GM18508 (cell line): ENCODE measurements around the gene NEUROD1.
"Not testable (repeated sequence)": the region's sequence is repeated elsewhere in the genome, so short reads cannot be mapped to it uniquely, and the experiment has no call there.

Experiments
- ATAC-seq: cut with Tn5 transposase; IDR thresholded peaks from one replicate; pipeline ENCODE4 v1.9.1; 2021; ENCODE audit warnings: moderate number of reproducible peaks; ENCODE audit not compliant: insufficient read depth, unreplicated experiment

The NEUROD1 gene

DNA sequence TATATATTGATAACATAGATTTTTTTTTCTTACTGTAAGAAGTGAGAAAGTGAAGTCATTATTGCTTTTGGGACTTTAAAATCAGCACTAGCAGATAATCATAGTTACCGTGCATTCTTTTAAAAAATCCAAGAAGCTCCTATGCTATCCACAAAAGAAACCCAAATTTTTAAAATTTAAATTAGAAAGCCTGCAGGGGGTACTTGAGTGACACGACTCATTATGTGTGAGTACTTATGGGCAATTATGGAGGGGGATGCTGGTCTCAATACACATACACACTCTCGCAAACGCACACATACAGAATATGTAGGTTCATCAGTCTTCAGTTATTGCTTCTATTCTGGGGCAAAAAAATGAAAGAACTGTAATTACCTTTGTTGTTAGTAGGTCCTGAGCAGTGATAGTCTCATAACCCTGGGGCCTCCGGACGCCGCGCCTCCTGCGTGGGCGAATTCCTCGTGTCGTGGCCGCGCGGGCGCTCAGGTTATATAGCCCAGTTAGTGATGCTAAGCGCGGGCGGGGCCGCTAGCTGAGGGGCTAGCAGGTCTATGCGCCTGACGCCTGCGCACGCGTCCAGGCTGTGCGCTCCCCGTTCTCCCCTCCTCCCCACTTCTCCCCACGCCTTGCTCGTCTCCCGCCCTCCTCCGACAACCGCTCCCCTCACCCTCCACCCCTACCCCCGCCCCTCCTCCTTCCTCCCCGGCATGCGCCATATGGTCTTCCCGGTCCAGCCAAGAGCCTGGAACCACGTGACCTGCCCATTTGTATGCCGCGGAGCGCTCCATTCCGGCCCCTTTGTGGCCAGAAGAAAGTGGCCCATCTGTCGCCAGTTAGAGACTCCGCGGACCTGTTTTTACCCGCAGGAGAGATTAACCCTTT lies at the start of gene NEUROD1:
Gene NEUROD1 (minus strand): TSS at position 463 of the 882 bp plus-strand sequence. CDS start 1,657 bp downstream, outside the sequence.
- no peak for ATAC-seq

DNA sequence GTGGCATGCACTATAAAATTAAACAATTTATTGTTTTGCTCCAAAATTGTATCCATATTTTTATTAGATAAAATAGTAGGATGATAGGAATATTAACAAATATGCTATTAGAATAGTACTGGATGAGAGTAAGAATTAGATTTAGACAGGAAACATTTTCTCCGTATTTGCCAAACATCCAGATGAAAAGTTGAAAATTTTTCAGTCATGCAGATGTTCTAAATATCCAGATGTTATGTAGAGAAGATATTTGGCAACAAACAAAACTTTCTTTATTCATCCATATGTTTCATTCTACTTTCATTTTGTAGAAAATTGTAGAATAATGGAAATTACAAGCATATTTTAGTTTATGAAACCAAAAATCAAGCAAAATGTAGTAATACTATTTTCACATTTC lies 45.2 kb upstream of the NEUROD1 start:
- no peak for ATAC-seq

DNA sequence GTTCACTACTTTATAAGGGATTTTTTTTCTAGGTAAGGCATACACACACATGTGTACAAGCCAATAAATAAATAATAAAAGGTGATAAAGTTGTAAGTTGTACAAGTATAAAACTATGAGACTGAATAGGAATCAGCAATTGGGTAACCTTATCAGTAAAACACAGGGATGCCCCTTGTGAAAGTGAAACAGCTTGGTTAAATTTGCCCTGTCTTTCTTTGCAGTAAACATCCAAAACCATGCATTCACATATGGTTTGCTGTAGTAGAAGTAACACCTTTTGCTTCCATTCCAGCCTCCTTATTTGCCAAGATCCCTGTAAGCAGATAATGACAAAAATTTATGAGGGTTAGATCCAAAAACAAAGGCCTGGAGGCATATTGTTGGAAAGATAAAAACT lies 44.3 kb upstream of the NEUROD1 start:
- ATAC-seq = no peak

DNA sequence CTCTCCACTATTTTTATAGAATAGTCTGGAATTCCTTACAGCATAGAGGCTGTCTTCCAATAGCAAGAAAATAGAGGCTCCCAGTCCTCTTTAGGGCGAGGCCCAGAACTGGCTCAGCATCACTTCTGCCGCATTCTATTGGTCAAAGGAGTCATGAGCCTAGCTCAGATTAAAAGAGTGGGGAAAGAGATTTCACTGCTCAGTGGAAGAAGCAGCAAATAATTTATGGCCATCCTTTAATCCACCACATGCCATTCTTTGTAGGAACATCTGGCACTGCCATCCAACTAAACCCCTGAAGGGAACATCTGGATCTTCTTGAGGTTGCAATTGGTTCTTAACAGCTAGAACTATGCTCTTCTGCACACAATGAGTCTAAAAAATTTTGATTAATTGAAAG lies 43.4 kb upstream of the NEUROD1 start:
- ATAC-seq = no peak

DNA sequence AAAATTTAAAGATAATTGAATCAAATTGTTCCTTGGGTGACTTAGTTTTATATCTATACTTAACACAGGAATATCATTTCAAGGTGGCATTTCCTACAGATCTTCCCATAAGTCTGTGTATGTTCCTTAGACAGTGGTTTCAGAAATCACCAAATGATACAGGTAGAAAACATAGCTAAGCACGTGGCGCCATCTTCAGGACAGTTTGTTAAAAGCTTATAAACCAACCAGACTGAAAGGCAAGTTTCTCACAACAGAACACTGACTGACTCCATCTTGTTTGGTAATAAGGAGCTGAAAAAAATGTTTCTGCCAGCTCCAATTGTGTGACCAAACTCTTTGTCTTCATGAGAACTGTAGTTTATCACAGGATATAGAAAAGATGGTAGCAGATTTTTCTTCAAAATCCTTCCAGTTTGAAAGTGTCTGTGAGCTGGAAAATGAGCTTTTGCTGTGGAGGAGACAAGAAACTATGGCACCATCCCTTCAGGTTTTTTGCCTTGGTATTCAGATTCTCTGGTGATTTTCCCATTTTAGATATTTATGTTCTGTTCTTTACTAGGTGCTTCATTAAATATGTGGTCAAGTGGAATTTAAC lies 34.8 kb upstream of the NEUROD1 start:
- no peak for ATAC-seq

DNA sequence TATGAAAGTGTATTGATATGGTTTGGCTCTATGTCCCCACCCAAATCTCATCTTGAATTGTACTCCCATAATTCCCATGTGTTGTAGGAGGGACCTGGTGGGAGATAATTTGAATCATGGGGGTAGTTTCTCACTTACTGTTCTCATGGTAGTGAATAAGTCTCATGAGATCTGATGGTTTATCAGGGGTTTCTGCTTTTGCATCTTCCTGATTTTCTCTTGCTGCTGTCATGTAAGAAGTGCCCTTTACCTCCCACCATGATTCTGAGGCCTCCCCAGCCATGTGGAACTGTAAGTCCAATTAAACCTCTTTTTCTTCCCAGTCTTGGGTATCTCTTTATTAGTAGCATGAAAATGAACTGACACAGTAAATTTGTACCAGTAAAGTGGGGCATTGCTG lies 30.7 kb upstream of the NEUROD1 start:
- ATAC-seq = not testable (repeated sequence)

DNA sequence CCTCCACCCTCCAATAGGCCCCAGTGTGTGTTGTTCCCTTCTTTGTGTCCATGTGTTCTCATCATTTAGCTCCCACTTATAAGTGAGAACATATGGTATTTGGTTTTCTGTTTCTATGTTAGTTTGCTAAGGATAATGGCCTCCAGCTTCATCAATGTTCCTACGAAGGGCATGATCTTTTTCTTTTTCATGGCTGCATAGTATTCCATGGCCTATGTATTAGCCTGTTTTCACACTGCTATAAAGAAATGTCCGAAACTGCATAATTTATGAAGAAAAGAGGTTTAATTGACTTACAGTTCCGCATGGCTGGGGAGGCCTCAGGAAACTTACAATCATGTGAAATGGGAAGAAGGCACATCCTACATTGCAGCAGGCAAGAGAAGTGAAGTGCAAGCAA lies 22.2 kb upstream of the NEUROD1 start:
- ATAC-seq = not testable (repeated sequence)

DNA sequence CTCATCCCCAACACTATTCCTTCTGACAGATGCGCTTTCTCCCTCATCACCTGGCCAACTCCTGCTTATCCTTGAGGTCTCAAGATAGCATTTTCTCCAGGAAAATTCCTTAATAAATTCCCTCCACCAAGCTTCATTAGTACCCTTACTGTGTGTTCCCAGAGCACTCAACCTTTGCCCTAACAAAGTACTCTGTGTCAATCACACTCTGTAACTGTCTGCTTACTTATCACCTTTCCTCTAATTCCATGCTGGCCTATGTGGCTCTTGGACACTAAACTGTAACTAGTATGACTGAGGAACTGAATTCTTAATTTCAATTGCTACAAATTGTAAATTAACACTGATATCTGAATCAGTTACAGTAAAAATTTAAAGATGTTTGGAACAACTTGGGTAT lies 17.9 kb upstream of the NEUROD1 start:
- no peak for ATAC-seq

DNA sequence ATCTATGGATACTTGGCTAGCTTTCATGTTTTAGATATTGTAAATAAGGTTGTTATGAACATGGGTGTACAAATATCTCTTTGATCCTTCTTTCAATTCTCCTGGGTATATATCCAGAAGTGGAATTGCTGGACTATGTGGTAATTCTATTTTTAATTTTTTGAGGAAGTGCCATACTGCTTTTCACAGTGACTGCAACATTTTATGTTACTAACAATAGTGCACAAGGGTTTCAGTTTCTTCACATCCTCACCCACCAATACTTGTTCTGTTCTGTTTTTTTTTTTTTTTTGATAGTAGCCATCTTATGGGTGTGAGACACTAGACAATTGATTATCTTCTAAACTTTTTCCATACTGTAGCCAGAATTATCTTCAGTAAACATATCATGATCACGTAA lies 17.3 kb upstream of the NEUROD1 start:
- no peak for ATAC-seq

DNA sequence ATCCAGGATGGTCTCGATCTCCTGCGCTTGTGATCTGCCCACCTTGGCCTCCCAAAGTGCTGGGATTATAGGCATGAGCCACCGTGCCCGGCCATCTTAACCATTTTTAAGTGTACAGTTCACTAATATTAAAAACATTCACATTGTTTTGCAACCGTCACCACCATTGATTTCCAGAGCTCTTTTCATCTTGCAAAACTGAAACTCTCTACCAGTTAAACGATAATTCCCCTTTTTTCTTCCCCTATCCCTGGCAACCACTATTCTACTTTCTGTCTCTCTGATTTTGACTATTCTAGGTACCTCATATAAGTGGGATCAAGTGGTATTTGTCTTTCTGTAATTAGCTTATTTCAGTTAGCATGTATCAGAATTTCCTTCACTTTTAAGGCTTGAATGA lies 16.8 kb upstream of the NEUROD1 start:
- no peak for ATAC-seq

DNA sequence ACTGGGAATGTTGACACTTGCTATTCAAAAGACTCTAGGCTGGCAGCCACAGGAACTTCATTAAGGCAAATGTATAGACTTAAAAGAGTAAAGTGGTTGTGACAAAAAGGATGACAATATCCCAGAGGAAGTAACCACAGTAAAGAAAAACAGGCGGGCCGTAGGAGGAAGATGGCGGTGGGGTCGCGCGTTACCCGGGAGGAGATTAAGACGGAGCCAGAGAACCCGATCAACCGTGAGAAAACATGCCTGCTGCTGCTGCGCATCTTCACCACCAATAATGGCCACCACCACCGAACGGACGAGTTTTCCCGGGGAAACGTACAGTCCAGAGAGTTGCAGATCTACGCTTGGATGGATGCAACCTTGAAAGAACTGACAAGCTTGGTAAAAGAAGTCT lies 14.0 kb upstream of the NEUROD1 start:
- ATAC-seq = no peak

DNA sequence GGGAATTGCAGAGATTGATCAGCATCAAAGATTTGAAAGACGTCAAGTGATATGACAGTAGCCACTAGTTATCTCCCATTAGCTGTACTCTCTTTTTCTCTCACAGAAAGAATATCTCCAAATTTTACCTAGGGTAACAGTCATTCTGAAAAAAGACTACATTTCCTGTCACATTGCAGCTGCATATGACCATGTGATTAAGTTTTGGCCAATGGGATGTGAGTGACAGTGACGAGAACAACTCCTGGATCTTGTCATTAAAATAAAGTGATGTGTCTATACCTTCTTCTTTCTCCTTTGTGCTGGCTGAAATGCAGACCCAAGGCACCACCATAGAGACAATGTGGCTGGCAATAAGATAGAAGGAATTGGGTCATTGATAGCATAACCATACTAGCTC lies 10.5 kb upstream of the NEUROD1 start:
- ATAC-seq = no peak

DNA sequence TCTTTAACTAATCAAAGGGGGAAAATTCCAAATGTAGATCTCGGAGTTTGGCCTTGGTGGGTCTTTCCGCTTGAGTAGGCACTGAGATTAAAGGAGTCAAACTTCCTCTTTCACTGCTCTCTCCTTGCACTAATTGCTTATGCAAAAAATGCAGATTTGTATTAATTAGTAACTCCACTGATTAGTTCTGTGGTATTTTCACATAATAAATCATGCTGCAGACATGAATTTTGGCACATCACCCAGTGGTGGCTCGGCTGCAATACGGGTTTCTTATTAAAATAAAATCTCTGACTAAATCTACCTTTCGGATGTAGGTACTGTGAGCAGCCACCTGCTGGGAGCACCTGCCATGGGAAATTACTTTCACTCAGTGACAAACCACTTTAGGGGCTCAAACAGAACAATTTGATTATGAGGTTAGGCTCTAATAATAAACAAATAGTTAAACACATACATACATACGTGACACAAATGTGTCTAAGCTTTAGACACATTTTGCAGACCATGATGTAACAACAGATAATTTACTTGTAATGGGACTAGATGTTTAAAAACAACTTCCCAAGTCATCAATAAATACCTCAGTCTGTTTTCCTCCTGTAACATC lies 6.4 kb upstream of the NEUROD1 start:
- ATAC-seq = no peak

DNA sequence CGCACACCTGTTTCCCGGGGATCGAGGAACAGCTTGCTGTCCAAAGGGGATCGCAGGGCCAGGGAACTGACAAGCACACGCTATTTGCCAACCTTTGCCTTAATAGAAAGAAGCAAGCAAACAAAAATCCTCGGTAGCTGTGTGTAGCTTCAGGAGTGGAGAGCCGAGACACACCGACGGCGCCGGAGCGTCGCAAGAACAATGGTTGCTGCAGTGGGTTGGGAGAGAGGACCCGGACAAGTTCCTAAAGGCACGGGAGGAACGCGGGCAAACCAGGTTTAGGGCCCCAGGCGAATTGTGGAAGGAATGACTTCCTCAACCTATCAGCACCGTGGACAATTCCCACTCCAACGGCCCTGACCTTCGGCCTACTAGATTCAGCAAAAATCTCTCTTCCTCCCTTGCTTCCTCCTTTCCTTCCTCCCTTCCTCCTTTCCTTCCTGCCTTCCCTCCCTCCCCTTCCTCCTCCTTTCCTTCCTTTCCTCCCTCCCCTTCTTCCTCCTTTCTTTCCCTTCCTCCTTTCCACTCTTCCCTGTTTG lies 4.9 kb upstream of the NEUROD1 start:
- ATAC-seq = no peak

DNA sequence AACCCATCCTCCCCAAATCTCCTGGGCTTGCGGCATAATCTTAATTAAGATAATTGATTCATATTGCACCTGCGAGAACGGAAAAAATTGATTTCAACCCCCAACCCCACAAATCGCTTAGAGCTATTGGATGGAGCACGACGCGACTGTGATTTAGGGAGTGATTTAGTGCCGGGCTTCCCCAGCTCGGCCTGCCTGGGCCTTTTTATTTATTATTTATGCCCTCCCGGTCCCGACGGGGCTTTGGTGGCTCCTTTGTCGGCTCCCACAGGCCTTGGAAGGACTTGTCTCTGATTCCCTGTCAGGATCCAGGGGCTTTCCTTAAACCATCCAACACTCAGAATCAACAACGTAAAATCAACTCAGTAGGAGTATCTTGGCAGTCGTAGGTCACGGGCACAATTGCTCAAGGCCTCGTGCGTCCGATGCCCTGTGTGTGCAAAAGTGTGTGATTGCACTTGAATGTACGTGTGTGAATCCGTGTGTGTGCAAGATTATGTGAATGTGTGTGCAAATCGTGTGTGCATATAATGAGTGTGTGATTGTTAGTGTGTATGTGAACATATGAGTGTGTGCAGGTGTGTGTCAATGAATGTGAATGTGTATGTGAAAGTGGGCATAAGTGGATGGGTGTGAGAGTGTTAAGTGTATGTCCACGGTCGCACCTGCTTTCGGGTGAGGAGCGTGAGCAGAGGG lies 4.3 kb upstream of the NEUROD1 start:
- no peak for ATAC-seq

DNA sequence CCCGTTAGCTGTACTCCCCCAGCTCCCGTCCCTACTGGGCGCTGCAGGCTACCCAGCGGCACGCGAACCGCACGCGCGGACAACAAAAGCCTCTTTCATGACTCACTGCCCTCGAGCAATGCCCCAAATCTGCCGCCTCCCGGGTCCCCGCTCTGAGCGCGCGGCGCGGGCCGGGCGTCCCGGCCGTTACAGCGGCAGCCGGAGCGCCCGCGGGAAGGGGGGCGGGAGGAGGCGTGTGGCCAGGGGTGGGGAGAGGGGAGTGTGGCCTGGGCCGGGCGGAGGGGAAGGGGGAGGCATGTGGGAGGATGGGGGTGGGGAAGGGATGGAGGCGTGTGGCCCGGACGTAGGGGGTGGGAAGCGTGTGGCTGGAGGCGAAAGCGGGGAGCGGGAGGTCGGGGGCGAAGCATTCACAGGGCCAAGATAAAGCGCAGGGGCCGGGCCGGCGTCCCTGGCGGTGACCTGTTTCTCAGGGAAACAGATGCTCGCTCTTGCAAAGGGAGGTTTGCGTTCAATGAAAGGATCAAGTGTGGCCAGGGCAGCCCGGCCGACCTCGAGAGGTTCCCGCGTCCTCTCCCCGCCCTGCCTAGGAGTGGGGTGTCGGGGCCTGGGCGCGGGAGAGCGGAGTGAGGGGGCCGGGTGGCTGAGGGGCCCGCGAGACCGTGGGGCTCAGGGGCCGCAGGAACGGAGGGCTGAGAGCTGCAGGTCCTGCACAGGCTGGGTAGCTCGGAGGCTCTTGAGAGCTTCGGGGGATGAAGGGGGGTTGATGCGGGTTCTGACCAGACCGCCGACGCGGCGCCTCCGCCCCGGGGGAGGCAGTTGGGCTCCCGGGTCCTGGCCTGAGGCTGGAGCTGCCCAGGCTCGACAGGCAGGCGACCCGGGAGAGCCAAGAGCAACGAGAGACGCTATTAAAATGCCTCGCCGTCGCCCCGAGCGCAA lies 3.5 kb upstream of the NEUROD1 start:
- no peak for ATAC-seq

DNA sequence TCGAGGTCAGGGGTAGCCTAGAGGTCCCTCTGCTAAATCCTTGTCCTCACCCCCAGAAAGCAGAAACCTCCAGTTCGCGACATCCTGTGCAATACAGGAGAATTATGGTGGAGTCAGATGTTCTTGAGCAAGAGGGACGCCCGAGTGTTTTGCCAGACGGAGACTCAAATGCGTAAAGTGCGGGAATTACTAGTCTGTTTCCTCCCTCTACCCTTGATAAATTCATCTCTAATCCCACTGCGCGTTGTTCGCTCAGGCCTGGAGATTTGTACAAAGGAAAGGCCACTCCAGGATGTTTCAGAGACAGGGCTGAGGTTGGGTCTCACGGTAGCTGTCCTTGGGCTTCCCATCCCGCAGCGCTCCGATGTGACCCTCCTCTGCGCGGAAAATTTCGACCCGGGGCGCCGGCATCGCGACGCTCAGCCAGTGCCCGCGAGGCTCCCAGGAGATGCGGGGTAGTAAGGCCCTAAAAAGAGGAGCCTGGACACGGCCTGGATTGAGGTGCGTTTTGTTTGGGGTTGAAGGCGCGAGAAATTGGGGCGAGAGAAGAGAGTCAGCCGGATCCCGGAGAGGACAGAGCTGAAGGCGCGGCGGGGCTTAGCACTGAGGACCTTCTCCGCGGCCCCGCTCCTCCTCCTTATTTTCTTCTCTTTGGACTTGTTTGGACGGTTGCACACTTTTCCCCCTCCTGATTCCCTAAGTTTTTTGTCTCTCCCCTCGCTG lies 2.6 kb upstream of the NEUROD1 start:
- ATAC-seq = no peak

DNA sequence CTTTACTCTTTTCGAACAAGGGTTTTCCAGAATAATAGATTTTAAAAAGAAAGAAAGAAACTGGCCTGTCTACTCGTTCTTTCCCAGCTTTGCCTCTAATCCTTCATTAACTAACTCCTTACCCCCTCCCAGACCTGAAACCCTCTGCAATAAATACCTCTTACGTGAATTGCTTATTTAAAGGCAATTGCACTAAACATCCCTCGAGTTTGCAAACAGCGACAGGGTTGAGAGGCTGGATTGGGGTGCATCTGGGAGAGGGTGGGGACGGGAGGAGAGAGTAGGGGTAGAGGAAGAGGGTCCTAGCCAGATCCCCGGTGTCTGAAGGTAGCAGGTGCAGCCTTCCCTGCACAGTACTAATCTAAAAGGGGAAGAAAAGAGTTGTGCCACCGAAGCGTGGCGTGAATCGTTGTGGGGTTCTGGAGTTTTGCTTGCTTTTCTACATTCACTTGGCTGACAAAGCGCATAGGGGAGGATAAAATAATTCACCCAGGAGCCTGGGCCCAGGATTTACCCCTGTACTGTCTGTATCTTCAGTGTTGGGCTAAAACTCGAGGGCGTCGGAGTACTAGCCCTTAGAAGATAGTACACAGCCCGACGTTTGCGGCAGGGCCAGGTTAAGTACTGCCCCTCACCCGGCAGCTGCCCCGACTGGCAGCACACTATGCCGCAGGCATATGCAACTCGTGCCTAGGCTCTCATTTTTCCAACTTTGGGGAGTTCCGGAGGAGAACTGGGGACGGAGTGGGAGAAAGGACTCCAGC lies 1.9 kb upstream of the NEUROD1 start:
- ATAC-seq = no peak
